H1 (cell line): ENCODE measurements around the gene CAMKK1. TPM values are rescaled to one million over a fixed set of nuclear protein-coding genes. Genes with fewer than 3 reads are reported as not detected.

ENCODE experiments used
- CTCF ChIA-PET: fragments of 300-600 bp; sonication (Branson Sonifier 250); formaldehyde crosslinking; loops from one replicate; lab custom pipeline; 2021; ENCODE audit not compliant: partially characterized antibody; lab: Charles Lee
- POLR2A ChIA-PET: fragments of 300-600 bp; sonication (Branson Sonifier 250); formaldehyde crosslinking; loops from one replicate; lab custom pipeline; 2021; ENCODE audit warnings: inconsistent platforms; ENCODE audit not compliant: partially characterized antibody; lab: Charles Lee
- DNase-seq, 2 experiments: peaks; one replicate each; pipeline versions ENCODE4 v3.0.0 to v3.0.0-alpha.2; 2010 to 2022; ENCODE audit warnings: low spot score in 2 of 2, low read depth in 1 of 2, mixed read lengths in 1 of 2
- FAIRE-seq: peaks from 2 replicates; lab custom pipeline; 2011; peaks lifted over from hg19 to GRCh38; lab: Jason Lieb, UNC
- H2AFZ ChIP-seq: 2 replicates; pipeline ENCODE4 v1.8.1; 2012; ENCODE audit warnings: low read length, inconsistent platforms
- H2AK5ac ChIP-seq: 2 replicates; pipeline ENCODE4 v1.6.1; 2013; ENCODE audit warnings: low read depth, low read length
- H2BK120ac ChIP-seq: replicated peaks from 2 replicates; pipeline ENCODE3; 2013; ENCODE audit warnings: low read depth, low read length, inconsistent platforms
- H2BK12ac ChIP-seq: 2 replicates; pipeline ENCODE4 v1.6.1; 2013; ENCODE audit warnings: low read depth, low read length
- H2BK15ac ChIP-seq: 2 replicates; pipeline ENCODE4 v1.6.1; 2013; ENCODE audit warnings: low read length
- H2BK20ac ChIP-seq: 2 replicates; pipeline ENCODE4 v1.6.1; 2013; ENCODE audit warnings: low read length
- H2BK5ac ChIP-seq: 2 replicates; pipeline ENCODE4 v1.6.1; 2013; ENCODE audit warnings: low read depth, low read length
- H3K14ac ChIP-seq: 2 replicates; pipeline ENCODE4 v1.6.1; 2013; ENCODE audit warnings: inconsistent platforms; ENCODE audit not compliant: insufficient read length
- H3K18ac ChIP-seq: 2 replicates; pipeline ENCODE4 v1.6.1; 2013; ENCODE audit warnings: low read length; ENCODE audit errors: extremely low read depth
- H3K23ac ChIP-seq: 2 replicates; pipeline ENCODE4 v1.6.1; 2013; ENCODE audit warnings: inconsistent platforms; ENCODE audit not compliant: insufficient read length
- H3K23me2 ChIP-seq: 2 replicates; pipeline ENCODE4 v1.6.1; 2013; ENCODE audit warnings: low read depth, low read length
- H3K27ac ChIP-seq: 2 replicates; pipeline ENCODE4 v1.6.1; 2011; ENCODE audit warnings: low read depth, low read length, inconsistent platforms
- H3K27me3 ChIP-seq, 4 experiments: replicated peaks in 1 of 4; 1 replicate in 1 of 4; 2 replicates in 3 of 4; pipeline versions ENCODE4 v1.6.1 to v1.8.1; 2011 to 2013; ENCODE audit warnings: low read length in 3 of 4, mild to moderate bottlenecking in 3 of 4, inconsistent platforms in 2 of 4, mixed read lengths in 2 of 4, moderate library complexity in 1 of 4; ENCODE audit not compliant: control insufficient read depth in 3 of 4, insufficient read depth in 3 of 4; ENCODE audit errors: extremely low read depth in 1 of 4
- H3K36me3 ChIP-seq, 4 experiments: 2 replicates each; pipeline versions ENCODE4 v1.6.1 to v1.8.1; 2011 to 2013; ENCODE audit warnings: mild to moderate bottlenecking in 4 of 4, low read length in 3 of 4, moderate library complexity in 2 of 4, control low read depth in 1 of 4, inconsistent platforms in 1 of 4; ENCODE audit not compliant: insufficient read depth in 4 of 4, control insufficient read depth in 2 of 4
- H3K4ac ChIP-seq: replicated peaks from 2 replicates; pipeline ENCODE3; 2013; ENCODE audit warnings: low read length, low read depth, mixed read lengths, inconsistent platforms; ENCODE audit not compliant: insufficient read length
- H3K4me1 ChIP-seq, 4 experiments: replicated peaks in 1 of 4; 1 replicate in 1 of 4; 2 replicates in 3 of 4; pipeline versions ENCODE4 v1.6.1 to v1.8.1; 2011 to 2013; ENCODE audit warnings: low read length in 3 of 4, inconsistent platforms in 2 of 4, mixed read lengths in 1 of 4; ENCODE audit not compliant: insufficient read depth in 4 of 4, control insufficient read depth in 3 of 4
- H3K4me2 ChIP-seq, 2 experiments: 2 replicates each; pipeline versions ENCODE4 v1.6.1 to v1.8.1; 2011 to 2013; ENCODE audit warnings: low read depth in 2 of 2, low read length in 2 of 2, control low read depth in 1 of 2, inconsistent platforms in 1 of 2, mild to moderate bottlenecking in 1 of 2; ENCODE audit not compliant: insufficient read depth in 1 of 2
- H3K4me3 ChIP-seq, 4 experiments: fragments of 200-600, 300-600 bp in 1 of 4; sonication (generic), shearing (Covaris generic), sonication (Bioruptor Twin) in 1 of 4; 2 replicates each; pipeline versions ENCODE4 v1.5.1 to v1.8.1; 2011 to 2016; ENCODE audit warnings: low read length in 4 of 4, low read depth in 3 of 4, control low read depth in 2 of 4, inconsistent platforms in 2 of 4, mild to moderate bottlenecking in 2 of 4, mixed read lengths in 1 of 4, moderate library complexity in 1 of 4; ENCODE audit not compliant: insufficient read depth in 2 of 4; ENCODE audit errors: extremely low read depth in 1 of 4
- H3K56ac ChIP-seq: replicated peaks from 2 replicates; pipeline ENCODE3; 2013; ENCODE audit warnings: low read depth, mild to moderate bottlenecking, mixed read lengths, low read length, inconsistent platforms; ENCODE audit not compliant: insufficient read length
- H3K79me1 ChIP-seq: 2 replicates; pipeline ENCODE4 v1.6.1; 2013; ENCODE audit warnings: low read depth, low read length, control low read depth
- H3K79me2 ChIP-seq, 2 experiments: 2 replicates each; pipeline versions ENCODE4 v1.6.1 to v1.8.1; 2012 to 2013; ENCODE audit warnings: low read length in 2 of 2, mild to moderate bottlenecking in 2 of 2, inconsistent platforms in 1 of 2; ENCODE audit not compliant: insufficient read depth in 2 of 2, control insufficient read depth in 1 of 2
- H3K9ac ChIP-seq, 4 experiments: replicated peaks in 1 of 4; 1 replicate in 1 of 4; 2 replicates in 3 of 4; pipeline versions ENCODE4 v1.6.1 to v1.8.1; 2011 to 2013; ENCODE audit warnings: low read depth in 3 of 4, low read length in 3 of 4, control low read depth in 2 of 4, mild to moderate bottlenecking in 2 of 4, moderate library complexity in 2 of 4, inconsistent platforms in 1 of 4; ENCODE audit errors: extremely low read depth in 1 of 4
- H3K9me3 ChIP-seq, 2 experiments: 2 replicates each; pipeline versions ENCODE4 v1.6.1 to v1.8.1; 2012 to 2013; ENCODE audit warnings: mild to moderate bottlenecking in 2 of 2, moderate library complexity in 2 of 2, control low read depth in 1 of 2, inconsistent platforms in 1 of 2, low read depth in 1 of 2, low read length in 1 of 2, mixed read lengths in 1 of 2; ENCODE audit not compliant: insufficient read depth in 2 of 2
- H4K20me1 ChIP-seq, 2 experiments: replicated peaks in 1 of 2; 2 replicates each; pipeline versions ENCODE3 to v1.8.1; 2011 to 2013; ENCODE audit warnings: inconsistent platforms in 2 of 2, low read length in 2 of 2, mild to moderate bottlenecking in 1 of 2; ENCODE audit not compliant: insufficient read depth in 2 of 2, control insufficient read depth in 1 of 2
- H4K5ac ChIP-seq: 2 replicates; pipeline ENCODE4 v1.6.1; 2013; ENCODE audit warnings: low read length, low read depth, mixed read lengths, inconsistent platforms; ENCODE audit not compliant: insufficient read length
- H4K8ac ChIP-seq: 2 replicates; pipeline ENCODE4 v1.8.0; 2013; ENCODE audit warnings: mild to moderate bottlenecking, moderate library complexity, low read length, inconsistent platforms; ENCODE audit not compliant: insufficient read depth; ENCODE audit errors: extremely low read depth
- H4K91ac ChIP-seq: replicated peaks from 2 replicates; pipeline ENCODE3; 2013; ENCODE audit warnings: low read length, mixed read lengths, inconsistent platforms; ENCODE audit not compliant: insufficient read length
- CREB1 ChIP-seq: IDR thresholded peaks from 2 replicates; pipeline ENCODE4 v1.6.1; 2012; ENCODE audit warnings: inconsistent platforms
- WGBS, 2 experiments: shearing (Covaris generic) in 1 of 2; methylation state at CpG; one replicate each; pipeline versions ENCODE4 v1.1.6 to v1.1.7; 2013 to 2015; ENCODE audit warnings: low lambda C conversion rate in 2 of 2, mixed read lengths in 2 of 2, inconsistent platforms in 1 of 2, low coverage in 1 of 2, missing lambda C conversion rate in 1 of 2; ENCODE audit not compliant: insufficient replicate concordance in 2 of 2, insufficient coverage in 1 of 2, insufficient read length in 1 of 2; ENCODE audit errors: extremely low coverage in 1 of 2, missing lambda C conversion rate in 1 of 2; 5-methylcytosine and 5-hydroxymethylcytosine counted together
- polyA plus RNA-seq, 7 experiments: library from polyadenylated mRNA; depleted of rRNA in 3 of 7; stranded (reverse) in 5 of 7; unstranded in 2 of 7; fragments of >200 nt in 5 of 7; fragments of 200-250 nt in 2 of 7; gene quantifications; 1 replicate in 5 of 7; 2 replicates in 1 of 7; 4 replicates in 1 of 7; pipeline versions ENCODE4 v1.2.1 to v1.2.3, GENCODE V29; 2011 to 2013; ENCODE audit warnings: missing spikeins in 2 of 7, mixed read lengths in 2 of 7
- total RNA-seq: library from RNA; stranded (reverse); fragmentation: NEBNext Ultra II Directional; extraction: Animal tissue kit (Norgen Biotek cat#: 25700); gene quantifications from 2 replicates; pipeline ENCODE4 v1.2.1, GENCODE V29; 2021

CAMKK1 gene
- total and polyA plus RNA-seq, 2 of the 8 experiments (the other 6 are each of a cell fraction or from before 2014, with no cell fraction given) = 7.1 to 7.6 TPM

DNA sequence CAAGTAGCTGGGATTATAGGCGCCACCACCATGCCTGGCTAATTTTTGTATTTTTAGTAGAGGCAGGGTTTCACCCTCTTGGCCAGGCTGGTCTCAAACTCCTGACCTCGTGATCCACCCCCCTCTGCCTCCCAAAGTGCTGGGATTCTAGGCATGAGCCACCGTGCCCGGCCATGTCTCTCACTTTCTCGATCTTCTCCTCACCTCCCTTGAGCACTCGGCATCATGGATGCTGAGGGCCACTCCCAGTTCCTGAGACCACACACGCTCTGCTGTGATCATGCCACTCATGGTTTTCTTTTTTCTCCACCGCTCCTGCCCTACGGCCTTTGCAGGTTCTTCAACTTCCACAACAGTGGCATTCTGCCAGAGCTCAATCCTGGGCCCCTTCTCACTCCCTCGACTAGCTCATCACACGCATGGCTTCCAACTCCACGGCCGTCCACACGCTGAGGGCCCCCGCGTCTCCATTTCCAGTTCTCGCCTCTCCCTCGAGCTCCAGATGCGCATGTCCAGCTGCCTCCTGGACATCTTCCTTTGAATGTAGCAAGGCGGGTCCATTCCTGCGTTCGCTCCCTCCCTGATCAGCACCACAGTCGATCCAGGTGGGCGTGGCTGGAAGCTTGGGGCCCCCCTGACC, 41.3 kb downstream of the CAMKK1 start:
- H3K79me1 ChIP-seq = no peaks in the 10 kb centered on the region
- H3K9ac ChIP-seq = no peak overlapping the region
- no peaks in the 10 kb centered on the region for H3K23me2 ChIP-seq
- no peak overlapping the region for H4K91ac ChIP-seq
- H3K14ac ChIP-seq = no peak overlapping the region
- no peak overlapping the region for H3K56ac ChIP-seq
- H2BK20ac ChIP-seq = no peak overlapping the region
- no peak overlapping the region for H3K4me2 ChIP-seq
- no peaks in the 10 kb centered on the region for H3K79me2 ChIP-seq
- H3K9me3 ChIP-seq = no peaks in the 10 kb centered on the region; a peak in 1 of 4 replicates
- ChIA-PET POLR2A (interaction anchor here (0.8 to 1.8 kb wide), 3 partner anchors 9 to 147 kb away, joined by 3 to 5 read pairs (median 3); no protein-coding TSS in a partner anchor), CTCF (interaction anchor here (0.6 to 2.7 kb wide), 6 partner anchors 10 to 61 kb away, joined by 3 to 17 read pairs (median 4); no protein-coding TSS in a partner anchor)
- H4K20me1 ChIP-seq = no peaks in the 10 kb centered on the region
- H2BK120ac ChIP-seq = no peak overlapping the region
- WGBS, 2 experiments = 89% methylated on average over 15 of the region's 24 CpGs; no CpG with 5 or more reads in 1 of the 2 experiments
- no peak overlapping the region for H3K18ac ChIP-seq
- FAIRE-seq (no peak), DNase-seq (no peak)
- H3K27me3 ChIP-seq = no peaks in the 10 kb centered on the region; a peak in 1 of 7 replicates
- H3K23ac ChIP-seq = no peak overlapping the region
- no peak overlapping the region for H3K27ac ChIP-seq
- no peak overlapping the region for H2AK5ac ChIP-seq
- no peak overlapping the region for H2BK5ac ChIP-seq
- no peak overlapping the region for H2AFZ ChIP-seq
- no peaks in the 10 kb centered on the region for H3K36me3 ChIP-seq
- H3K4me1 ChIP-seq = 0 out of 7 replicates have a peak, but pooled peaks cover 0 to under 1% (median 0%) of the 10 kb centered on the region in 4 experiments
- H4K5ac ChIP-seq = no peak overlapping the region
- no peak overlapping the region; the same call in 1 of the 2 replicates for H2BK12ac ChIP-seq
- no peak overlapping the region for H2BK15ac ChIP-seq
- H3K4me3 ChIP-seq = no peak overlapping the region
- H4K8ac ChIP-seq = no peak overlapping the region
- no peak overlapping the region for H3K4ac ChIP-seq
- TF ChIP-seq CREB1 = no peak
